ENCODE results near the gene DDX56. TPM values are rescaled to one million over a fixed set of nuclear protein-coding genes. Genes with fewer than 3 reads are reported as not detected.

Gene DDX56
- total and polyA plus RNA-seq, 2 of the 13 experiments (the other 11 are each of a cell fraction or from before 2014, with no cell fraction given): 82.6 to 120 TPM

- FAIRE-seq: peak; percentile 76
- no TSS peak for BruUV-seq (replicated peaks)
- no CpG with 5 or more reads among the region's 71 CpGs for WGBS (ENCODE audit: low lambda C conversion rate)
- 0 out of 2 replicates have a peak, but pooled peaks have one; percentile 52 for TF ChIP-seq ZBTB43 (CRISPR knock-in tag; conservative IDR thresholded peaks at IDR 0.05)
- TF ChIP-seq ZMYM3 (CRISPR knock-in tag; IDR thresholded peaks at IDR 0.05): no peak
- TF ChIP-seq SP4 (CRISPR knock-in tag; IDR thresholded peaks at IDR 0.05): 0 out of 2 replicates have a peak, but pooled peaks have one; percentile 34
- no peak for TF ChIP-seq SALL2 (CRISPR knock-in tag; IDR thresholded peaks at IDR 0.05)
- no peak for TF ChIP-seq POLR2AphosphoS2 (IDR thresholded peaks at IDR 0.05; ENCODE audit: low read depth, low read length)
- TF ChIP-seq NFE2 (CRISPR knock-in tag; IDR thresholded peaks at IDR 0.05): no peak
- TF ChIP-seq IRF2 (CRISPR knock-in tag; IDR thresholded peaks at IDR 0.05): no peak
- TF ChIP-seq SOX13 (IDR thresholded peaks at IDR 0.05): 0 out of 2 replicates have a peak, but pooled peaks have one; percentile 30
- no peak for TF ChIP-seq SOX13 (CRISPR knock-in tag; conservative IDR thresholded peaks at IDR 0.05 in 1 of 2, IDR thresholded peaks at IDR 0.05 in 1 of 2)
- 0 out of 2 replicates have a peak, but pooled peaks have one; percentile 33 for TF ChIP-seq ZNF142 (CRISPR knock-in tag; IDR thresholded peaks at IDR 0.05)
- no peak for TF ChIP-seq ZNF484 (CRISPR knock-in tag; IDR thresholded peaks at IDR 0.05; ENCODE audit: borderline replicate concordance, low read depth)
- no peak for TF ChIP-seq ZNF710 (CRISPR knock-in tag; IDR thresholded peaks at IDR 0.05; ENCODE audit: borderline replicate concordance)
- peak; percentile 17; the same call in 1 of the 2 replicates for TF ChIP-seq KMT2A (CRISPR knock-in tag; IDR thresholded peaks at IDR 0.05)
- 0 out of 2 replicates have a peak, but pooled peaks have one; percentile 57 for TF ChIP-seq ZFP37 (CRISPR knock-in tag; IDR thresholded peaks at IDR 0.05; ENCODE audit: borderline replicate concordance)
Measured at GRCh38 chr7:44581879-44582603, 8.3 kb upstream of the DDX56 start, which contains the start of gene TMED4. Gene TMED4, minus strand, starts transcription at chr7:44582231. Its CDS starts 25 bp downstream, at chr7:44582206.

More at GRCh38 chr7:44581879-44582603, 8.3 kb upstream of the DDX56 start, which contains the start of gene TMED4:
- intact Hi-C loops (cut with micrococcal nuclease; ENCODE audit: unreplicated experiment) (no loop called here), in situ Hi-C loops (cut with HindIII; ENCODE audit: extremely low pct_ligation_motif_present, low pct_unique_long_range_greater_than_20kb) (loop anchor here (25.0 kb wide), 1 partner anchor 180 kb away; no protein-coding TSS in a partner anchor)
- Histone ChIP-seq H3K79me2 (ENCODE audit: insufficient read depth, low read length) (peaks cover 23% of the 10 kb centered on the region), H4K20me1 (ENCODE audit: insufficient read depth, low read length) (no peaks in the 10 kb centered on the region), H3K4me3 (replicated peaks in 1 of 3; ENCODE audit: insufficient read depth in 1 of 3, low read depth in 2 of 3, low read length in 3 of 3) (peak within 1 kb of the TSS; percentile 60 to 87 (median 75)), H3K27ac (ENCODE audit: extremely low read length, insufficient read depth, low read length) (peak within 1 kb of the TSS; percentile 76), H3K27me3 (ENCODE audit: control insufficient read depth in 1 of 2, insufficient read depth in 2 of 2, low read length in 2 of 2) (peaks cover 0 to 11% of the 10 kb centered on the region in 2 experiments; a peak in 1 of 5 replicates), H3K4me1 (ENCODE audit: insufficient read depth, low read length) (peaks cover 32% of the 10 kb centered on the region), H3K4me2 (ENCODE audit: low read depth, low read length) (peak within 1 kb of the TSS; percentile 98), H3K9ac (ENCODE audit: insufficient read depth, low read depth, low read length) (peak within 1 kb of the TSS; percentile 90), H3K36me3 (replicated peaks in 1 of 2; ENCODE audit: control insufficient read depth in 1 of 2, insufficient read depth in 2 of 2, low read length in 2 of 2) (peaks cover 9 to 16% of the 10 kb centered on the region in 2 experiments; a peak in 4 of 5 replicates), H3K9me3 (ENCODE audit: low read length) (no peaks in the 10 kb centered on the region), H2AFZ (ENCODE audit: low read length) (peak within 1 kb of the TSS; percentile 42)
- POLR2A ChIA-PET: interaction anchor here (0.6 to 3.0 kb wide), 22 partner anchors 9 to 674 kb away, joined by 3 to 34 read pairs (median 4); partner anchors contain the start of genes DDX56, H2AZ2, OGDH and PURB
- CTCF ChIA-PET (ENCODE audit: low intra/inter-chr PET ratio, low total read pairs): no interaction called here
- ATAC-seq (peak; percentile 90), DNase-seq (ENCODE audit: low spot score) (peak; percentile 96)

Measured in HepG2 (cell line).